ENCODE results near the gene RPS16. TPM values are rescaled to one million over a fixed set of nuclear protein-coding genes. Genes with fewer than 3 reads are reported as not detected.

The RPS16 gene
- total and polyA plus RNA-seq, 4 donors = 109 to 1,094 (median 218) TPM

GRCh38 chr19:39416152-39417120 lies 19.3 kb downstream of the RPS16 start:
- DNase-seq (ENCODE audit: low spot score) = no peak
- H3K4me1 ChIP-seq (ENCODE audit: control insufficient read depth in 4 of 4, insufficient read depth in 4 of 4, low read length in 3 of 4) = peaks cover 2 to 18% (median 5%) of the 10 kb centered on the region in 4 donors

More at GRCh38 chr19:39416152-39417120, 19.3 kb downstream of the RPS16 start:
- H3K27ac ChIP-seq (ENCODE audit: low read depth in 1 of 2, low read length in 2 of 2) = no peak overlapping the region
- peaks cover 0 to 2% (median 0%) of the 10 kb centered on the region in 4 donors for H3K36me3 ChIP-seq (ENCODE audit: control insufficient read depth in 4 of 4, insufficient read depth in 3 of 4, low read depth in 1 of 4, low read length in 3 of 4)
- WGBS = 87% methylated on average over 27 of the region's 27 CpGs
- H3K9ac ChIP-seq (ENCODE audit: low read depth in 1 of 2, low read length in 2 of 2) = no peak overlapping the region
- H3K9me3 ChIP-seq (ENCODE audit: control insufficient read depth in 4 of 4, low read length in 3 of 4) = no peaks in the 10 kb centered on the region
- H3K4me3 ChIP-seq (ENCODE audit: low read depth in 1 of 3, low read length in 3 of 3) = no peak overlapping the region
- TF ChIP-seq, protein P1, sequence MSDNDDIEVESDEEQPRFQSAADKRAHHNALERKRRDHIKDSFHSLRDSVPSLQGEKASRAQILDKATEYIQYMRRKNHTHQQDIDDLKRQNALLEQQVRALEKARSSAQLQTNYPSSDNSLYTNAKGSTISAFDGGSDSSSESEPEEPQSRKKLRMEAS (IDR thresholded peaks at IDR 0.05) = no peak
- TF ChIP-seq REST (IDR thresholded peaks at IDR 0.05) (no peak), RAD21 (IDR thresholded peaks at IDR 0.05) (no peak), ZBTB33 (IDR thresholded peaks at IDR 0.05) (no peak), YY1 (IDR thresholded peaks at IDR 0.05) (no peak), CTCF (IDR thresholded peaks at IDR 0.05; ENCODE audit: low read depth, low read length, missing input control) (no peak), HNF4G (IDR thresholded peaks at IDR 0.05) (no peak), SP1 (IDR thresholded peaks at IDR 0.05) (no peak), FOXA2 (IDR thresholded peaks at IDR 0.05) (no peak), NR2F2 (IDR thresholded peaks at IDR 0.05) (no peak), TAF1 (conservative IDR thresholded peaks at IDR 0.05) (no peak), JUND (IDR thresholded peaks at IDR 0.05) (no peak), GABPA (IDR thresholded peaks at IDR 0.05 in 1 of 2, conservative IDR thresholded peaks at IDR 0.05 in 1 of 2) (no peak), HNF4A (conservative IDR thresholded peaks at IDR 0.05) (no peak), RXRA (IDR thresholded peaks at IDR 0.05) (no peak), EGR1 (IDR thresholded peaks at IDR 0.05; ENCODE audit: low read depth in 2 of 2) (no peak), FOXA1 (IDR thresholded peaks at IDR 0.05) (no peak)
- TF ChIP-seq, protein P2, sequence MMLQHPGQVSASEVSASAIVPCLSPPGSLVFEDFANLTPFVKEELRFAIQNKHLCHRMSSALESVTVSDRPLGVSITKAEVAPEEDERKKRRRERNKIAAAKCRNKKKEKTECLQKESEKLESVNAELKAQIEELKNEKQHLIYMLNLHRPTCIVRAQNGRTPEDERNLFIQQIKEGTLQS (IDR thresholded peaks at IDR 0.05) = no peak
- H3K27me3 ChIP-seq (ENCODE audit: control insufficient read depth in 4 of 4, insufficient read depth in 4 of 4, low read length in 3 of 4) = no peaks in the 10 kb centered on the region

Measured in liver (tissue), 9 donors.